H7 (cell line): ENCODE results near the gene BOK. TPM values are rescaled to one million over a fixed set of nuclear protein-coding genes. Genes with fewer than 3 reads are reported as not detected.
"Not testable (repeated sequence)": the region's sequence is repeated elsewhere in the genome, so short reads cannot be mapped to it uniquely, and the experiment has no call there.

Experiments used
- DNase-seq: peaks from one replicate; pipeline ENCODE4 v3.0.0; 2012
- H3K27me3 ChIP-seq: 2 replicates; pipeline ENCODE4 v1.6.0; 2011; ENCODE audit warnings: mild to moderate bottlenecking, low read length; ENCODE audit not compliant: control insufficient read depth, insufficient read depth
- H3K36me3 ChIP-seq: replicated peaks from 2 replicates; pipeline ENCODE4 v1.5.1; 2011; ENCODE audit warnings: low read length; ENCODE audit not compliant: control insufficient read depth, insufficient read depth
- H3K4me3 ChIP-seq: 2 replicates; pipeline ENCODE4 v1.5.1; 2011; ENCODE audit warnings: low read depth, mild to moderate bottlenecking, control low read depth, low read length, moderate library complexity; ENCODE audit not compliant: insufficient read depth
- total RNA-seq: library from RNA; depleted of rRNA; stranded (reverse); fragments of >200 nt; shearing (Covaris generic); gene quantifications from 2 replicates; pipeline ENCODE4 v1.2.3, GENCODE V29; 2014

Gene BOK
- total RNA-seq, 1 experiment from 2014 or later, result 61.6 TPM

DNA sequence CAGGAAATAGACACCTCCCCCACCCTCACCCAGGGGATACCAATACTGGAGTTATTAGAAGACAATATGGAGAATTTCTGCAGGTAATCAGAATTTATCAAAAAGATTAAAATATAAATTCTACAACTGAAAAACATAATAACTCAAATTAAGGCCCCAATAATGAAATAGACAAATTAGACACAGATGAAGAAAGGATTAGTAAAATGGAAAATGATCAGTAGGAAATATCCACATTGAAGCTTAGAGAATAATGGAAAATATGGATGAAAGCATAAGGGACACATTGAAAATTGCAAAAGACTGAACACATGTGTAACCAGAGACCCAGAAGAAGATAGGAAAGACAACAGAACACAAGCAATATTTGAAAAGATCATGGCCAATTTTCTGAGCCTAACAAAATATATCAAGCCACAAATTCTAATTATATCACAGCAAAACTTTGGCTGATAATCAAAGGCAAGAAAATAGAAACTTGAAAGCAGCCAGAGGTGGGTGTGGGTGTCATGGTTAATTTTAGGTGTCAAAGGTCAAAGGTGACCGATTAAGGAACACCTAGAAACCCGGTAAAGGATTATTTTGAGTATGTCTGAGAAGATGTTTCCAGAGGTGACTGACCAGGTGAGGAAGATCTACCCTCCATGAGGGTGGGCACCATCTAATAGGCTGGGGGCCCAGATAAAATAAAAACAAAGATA, 28.2 kb downstream of the BOK start:
- H3K36me3 ChIP-seq, result peaks cover 5% of the 10 kb centered on the region
- no peak overlapping the region for H3K4me3 ChIP-seq
- no peaks in the 10 kb centered on the region for H3K27me3 ChIP-seq
- no peak for DNase-seq

GRCh38 chr2:241589863-241590262, 31.3 kb downstream of the BOK start:
- not testable (repeated sequence) for H3K4me3 ChIP-seq, DNase-seq, H3K36me3 ChIP-seq, H3K27me3 ChIP-seq

DNA sequence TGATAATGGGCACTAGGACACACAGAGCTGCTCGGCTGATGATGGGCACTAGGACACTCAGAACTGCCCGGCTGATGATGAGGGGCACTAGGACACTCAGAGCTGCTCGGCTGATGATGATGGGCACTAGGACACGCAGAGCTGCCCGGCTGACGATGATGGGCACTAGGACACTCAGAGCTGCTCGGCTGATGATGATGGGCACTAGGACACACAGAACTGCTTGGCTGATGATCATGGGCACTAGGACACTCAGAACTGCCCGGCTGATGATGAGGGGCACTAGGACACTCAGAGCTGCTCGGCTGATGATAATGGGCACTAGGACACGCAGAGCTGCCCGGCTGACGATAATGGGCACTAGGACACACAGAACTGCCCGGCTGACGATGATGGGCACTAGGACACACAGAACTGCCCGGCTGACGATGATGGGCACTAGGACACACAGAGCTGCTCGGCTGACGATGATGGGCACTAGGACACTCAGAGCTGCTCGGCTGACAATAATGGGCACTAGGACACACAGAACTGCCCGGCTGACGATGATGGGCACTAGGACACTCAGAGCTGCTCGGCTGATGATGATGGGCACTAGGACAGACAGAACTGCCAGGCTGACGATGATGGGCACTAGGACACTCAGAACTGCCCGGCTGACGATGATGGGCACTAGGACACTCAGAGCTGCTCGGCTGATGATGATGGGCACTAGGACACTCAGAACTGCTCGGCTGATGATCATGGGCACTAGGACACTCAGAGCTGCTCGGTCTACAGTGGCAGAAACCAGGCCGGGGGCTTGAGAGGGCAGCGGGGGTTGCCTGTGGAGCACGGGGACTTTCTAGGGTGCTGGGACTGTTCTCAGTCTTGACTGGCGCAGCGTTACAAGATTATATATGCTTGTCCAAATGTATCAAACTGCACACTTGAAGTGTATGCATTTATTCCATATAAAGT, 32.2 kb downstream of the BOK start:
- not testable (repeated sequence) for H3K4me3 ChIP-seq, H3K27me3 ChIP-seq, H3K36me3 ChIP-seq, DNase-seq

DNA sequence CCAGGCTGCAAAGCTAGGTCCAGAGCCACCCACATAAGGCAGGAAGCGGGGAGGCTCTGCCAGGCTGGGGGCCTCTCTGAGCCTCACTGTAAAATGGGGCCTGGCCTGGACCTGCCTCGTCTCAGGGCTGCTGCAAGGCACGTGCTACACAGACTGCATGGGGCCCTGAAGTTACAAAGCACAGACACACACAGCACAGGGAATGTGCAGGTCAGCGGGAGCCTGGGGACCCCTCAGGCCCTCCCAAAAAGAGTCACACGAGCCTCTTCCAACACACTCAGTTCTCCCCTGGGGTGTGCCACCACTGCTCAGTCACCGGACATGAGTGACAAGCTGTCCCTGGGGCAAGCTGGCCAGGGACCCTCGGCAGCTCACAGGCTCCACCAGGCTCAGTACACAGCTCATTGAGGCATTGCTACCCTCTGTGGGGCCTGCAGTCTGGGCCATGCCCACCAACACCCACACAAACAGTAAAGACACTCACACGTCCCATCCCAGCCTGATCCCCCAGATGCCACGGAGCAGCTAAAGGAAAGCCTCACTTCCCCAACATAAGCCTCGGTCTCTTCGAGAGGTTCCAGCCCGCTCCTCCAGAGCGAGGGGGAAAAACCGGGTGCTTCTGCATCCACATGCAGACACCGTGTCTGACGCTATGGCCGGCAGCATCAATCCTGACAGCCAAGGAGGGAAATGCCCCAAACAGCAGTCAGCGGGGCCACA, 33.7 kb downstream of the BOK start:
- H3K4me3 ChIP-seq, result no peak overlapping the region

GRCh38 chr2:241593271-241593670, 34.7 kb downstream of the BOK start:
- no peaks in the 10 kb centered on the region for H3K27me3 ChIP-seq
- no peak overlapping the region for H3K4me3 ChIP-seq
- DNase-seq, result no peak
- H3K36me3 ChIP-seq, result peaks cover 3% of the 10 kb centered on the region

More for the DNA sequence above, 33.7 kb downstream of the BOK start:
- H3K27me3 ChIP-seq, result no peaks in the 10 kb centered on the region
- H3K36me3 ChIP-seq, result peaks cover under 1% of the 10 kb centered on the region
- DNase-seq, result no peak

DNA sequence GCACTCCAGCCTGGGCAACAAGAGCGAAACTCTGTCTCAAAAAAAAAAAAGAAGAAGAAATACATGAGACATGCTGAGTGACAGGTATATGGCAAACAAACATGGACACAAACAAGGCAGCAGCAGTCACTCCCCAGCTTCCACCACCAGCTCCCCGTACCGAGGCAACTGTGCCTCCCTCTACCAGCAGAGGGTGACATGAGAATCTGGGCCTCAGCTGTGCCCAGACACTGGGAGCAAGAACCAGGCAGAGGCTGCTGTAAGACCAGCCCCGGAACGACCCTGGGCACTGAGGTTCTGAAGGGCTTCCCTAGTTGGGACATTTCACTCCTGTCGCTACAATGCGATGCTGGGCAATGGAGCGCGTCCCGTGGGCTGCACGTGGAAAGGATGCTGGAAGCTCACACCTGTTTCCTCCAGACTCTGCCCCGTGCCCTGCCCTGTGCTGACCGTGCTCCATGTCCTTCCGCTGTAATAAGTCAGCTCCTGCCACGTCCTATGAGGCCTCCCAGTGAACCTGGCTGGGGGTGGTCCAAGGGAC, 37.1 kb downstream of the BOK start:
- H3K4me3 ChIP-seq, result no peak overlapping the region
- no peaks in the 10 kb centered on the region for H3K27me3 ChIP-seq
- peaks cover 4% of the 10 kb centered on the region for H3K36me3 ChIP-seq
- peak; percentile 78 for DNase-seq

DNA sequence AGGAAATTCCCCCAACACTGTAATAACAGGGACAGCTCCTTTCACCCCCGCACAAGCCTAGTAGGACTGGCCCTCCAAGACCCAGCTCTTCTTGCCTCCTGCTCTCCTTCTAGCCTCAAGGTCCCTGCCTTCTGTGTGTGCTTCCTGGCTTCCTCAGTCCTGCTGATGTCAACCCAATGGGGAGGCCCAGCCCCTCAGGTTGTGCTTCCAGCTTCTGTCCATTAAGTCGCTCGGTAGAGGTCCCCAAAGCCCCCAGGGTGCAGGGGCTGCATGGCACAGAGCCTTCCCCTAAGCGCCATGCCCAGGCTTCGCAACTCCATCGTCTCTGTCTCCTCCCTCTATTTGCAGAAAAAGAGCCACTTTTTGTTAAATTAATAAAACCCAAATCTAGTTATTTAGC, 39.0 kb downstream of the BOK start:
- Histone ChIP-seq H3K4me3 (no peak overlapping the region), H3K36me3 (peaks cover 12% of the 10 kb centered on the region), H3K27me3 (no peaks in the 10 kb centered on the region)
- no peak for DNase-seq

GRCh38 chr2:241598061-241598460, 39.5 kb downstream of the BOK start:
- Histone ChIP-seq H3K4me3 (no peak overlapping the region), H3K36me3 (peaks cover 12% of the 10 kb centered on the region), H3K27me3 (no peaks in the 10 kb centered on the region)
- DNase-seq, result no peak

- no peak overlapping the region for H3K4me3 ChIP-seq
- DNase-seq, result no peak
- no peaks in the 10 kb centered on the region for H3K27me3 ChIP-seq
- H3K36me3 ChIP-seq, result peaks cover 12% of the 10 kb centered on the region
Observed at GRCh38 chr2:241598487-241598886, 39.9 kb downstream of the BOK start.

DNA sequence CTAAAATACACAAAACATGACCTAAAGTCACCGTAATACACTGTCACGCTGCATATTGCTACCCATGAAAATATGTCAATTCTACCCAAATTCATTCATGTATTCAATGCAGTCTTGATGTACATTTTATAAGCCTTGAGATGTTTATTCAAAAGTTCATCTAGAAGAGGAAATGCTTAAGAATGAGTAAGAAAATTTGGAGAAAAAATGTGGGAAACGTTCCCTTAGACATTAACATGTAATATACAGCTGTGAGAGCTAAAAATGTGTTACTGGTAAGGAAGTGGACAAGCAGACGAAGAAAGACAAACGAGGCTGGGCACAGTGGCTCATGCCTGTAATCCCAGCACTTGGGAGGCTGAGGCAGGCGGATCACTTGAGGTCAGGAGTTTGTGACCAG, 41.1 kb downstream of the BOK start:
- DNase-seq, result no peak
- no peaks in the 10 kb centered on the region for H3K27me3 ChIP-seq

GRCh38 chr2:241601841-241602240, 43.3 kb downstream of the BOK start:
- DNase-seq, result no peak

More for the DNA sequence above, 41.1 kb downstream of the BOK start:
- Histone ChIP-seq H3K4me3 (no peak overlapping the region), H3K36me3 (peaks cover 12% of the 10 kb centered on the region)

GRCh38 chr2:241602720-241603119, 44.2 kb downstream of the BOK start:
- Histone ChIP-seq H3K27me3 (no peaks in the 10 kb centered on the region), H3K4me3 (no peak overlapping the region), H3K36me3 (peaks cover 10% of the 10 kb centered on the region)
- DNase-seq, result no peak

More at GRCh38 chr2:241601841-241602240, 43.3 kb downstream of the BOK start:
- Histone ChIP-seq H3K27me3 (no peaks in the 10 kb centered on the region), H3K4me3 (no peak overlapping the region), H3K36me3 (peaks cover 14% of the 10 kb centered on the region)

GRCh38 chr2:241603686-241604085, 45.1 kb downstream of the BOK start:
- DNase-seq, result no peak
- H3K4me3 ChIP-seq, result no peak overlapping the region
- peaks cover 10% of the 10 kb centered on the region for H3K36me3 ChIP-seq
- no peaks in the 10 kb centered on the region for H3K27me3 ChIP-seq

DNA sequence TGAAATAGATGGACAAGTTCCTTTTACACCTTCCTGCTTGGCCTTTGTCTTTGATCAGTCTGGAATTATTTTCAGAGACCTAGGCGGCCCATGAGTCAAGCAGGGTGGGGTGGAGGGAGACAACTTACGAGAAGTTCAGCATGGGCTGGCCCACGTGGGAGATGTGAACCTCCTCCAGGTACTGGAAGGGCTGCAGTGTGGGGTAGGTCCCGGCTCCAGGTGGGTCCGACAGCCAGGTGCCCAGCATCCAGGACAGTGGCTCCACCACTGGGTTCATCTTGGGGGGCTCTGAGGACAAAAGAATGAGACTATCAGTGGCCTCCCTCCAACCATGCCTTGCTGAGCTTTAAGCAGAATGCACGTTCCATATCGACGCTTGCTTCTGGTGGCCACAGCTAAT, 47.6 kb downstream of the BOK start:
- H3K36me3 ChIP-seq, result peaks cover 7% of the 10 kb centered on the region
- no peaks in the 10 kb centered on the region for H3K27me3 ChIP-seq
- no peak overlapping the region for H3K4me3 ChIP-seq
- DNase-seq, result no peak
